HG02970 (cell line): ENCODE measurements around the gene F2RL2.
"Not testable (repeated sequence)": the region's sequence is repeated elsewhere in the genome, so short reads cannot be mapped to it uniquely, and the experiment has no call there.

Source experiments
- ATAC-seq: cut with Tn5 transposase; IDR thresholded peaks from one replicate; pipeline ENCODE4 v1.9.1; 2021; ENCODE audit warnings: mild to moderate bottlenecking, moderate library complexity, moderate number of reproducible peaks; ENCODE audit not compliant: unreplicated experiment, low FRiP score

F2RL2 gene

DNA sequence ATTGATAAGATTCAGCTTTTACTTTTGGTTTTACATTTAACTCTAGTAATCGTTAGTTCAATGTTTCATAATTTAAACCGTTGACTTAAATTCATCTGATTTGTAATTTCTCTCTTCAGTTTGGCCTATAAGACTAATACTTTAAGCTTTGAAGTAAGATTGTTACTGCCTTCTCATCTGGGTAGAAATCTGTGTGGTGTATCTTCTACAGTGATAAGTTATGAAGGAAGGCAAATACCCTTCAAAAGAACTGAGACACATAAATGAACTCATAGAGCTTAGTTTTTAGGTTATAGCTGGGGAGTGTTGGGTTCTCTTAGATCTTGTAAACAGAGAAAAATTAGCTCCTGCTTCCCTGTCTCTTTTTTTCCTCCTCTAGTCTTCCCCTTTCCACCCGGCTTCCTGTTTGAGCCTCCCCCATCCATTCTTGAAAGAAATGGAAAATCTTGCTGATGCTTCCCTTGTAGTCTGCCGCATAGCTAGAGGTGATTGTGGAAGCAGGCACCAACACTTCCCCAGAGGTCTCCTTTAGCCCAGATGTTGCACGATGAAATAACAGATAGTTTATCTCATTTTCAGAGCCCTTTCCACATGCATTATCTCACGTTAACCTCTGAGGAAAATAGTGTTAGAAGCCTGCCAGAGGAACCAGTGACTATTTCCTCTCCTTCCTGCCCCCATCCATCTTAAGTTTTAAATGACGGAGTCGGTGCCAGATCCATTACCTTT is 2.0 kb upstream of the F2RL2 start:
- no peak for ATAC-seq

GRCh38 chr5:76622076-76622475 is 1.1 kb downstream of the F2RL2 start:
- ATAC-seq = no peak

- no peak for ATAC-seq
Observed at GRCh38 chr5:76620166-76620565, 3.0 kb downstream of the F2RL2 start.

- ATAC-seq = no peak
Observed at GRCh38 chr5:76617675-76618074, 5.5 kb downstream of the F2RL2 start.

DNA sequence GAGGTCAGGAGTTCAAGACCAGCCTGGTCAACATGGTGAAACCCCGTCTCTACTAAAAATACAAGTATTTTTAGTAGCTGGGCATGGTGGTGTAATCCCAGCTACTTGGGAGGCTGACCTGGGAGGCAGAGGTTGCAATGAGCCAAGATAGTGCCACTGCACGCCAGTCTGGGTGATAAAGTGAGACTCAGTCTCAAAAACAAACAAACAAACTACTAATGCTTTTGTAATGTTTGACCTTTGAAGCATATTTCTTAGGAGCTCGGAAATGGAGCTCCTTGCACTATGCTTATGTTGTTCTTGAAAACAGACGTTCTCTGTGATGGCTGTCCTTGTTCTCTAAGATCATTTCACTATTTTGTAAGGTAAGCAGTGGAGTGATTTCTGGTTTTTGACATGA is 6.0 kb downstream of the F2RL2 start:
- no peak for ATAC-seq

- ATAC-seq = no peak
Observed at GRCh38 chr5:76616206-76616605, 7.0 kb downstream of the F2RL2 start.

- ATAC-seq = no peak
Observed at GRCh38 chr5:76615759-76616158, 7.4 kb downstream of the F2RL2 start.

DNA sequence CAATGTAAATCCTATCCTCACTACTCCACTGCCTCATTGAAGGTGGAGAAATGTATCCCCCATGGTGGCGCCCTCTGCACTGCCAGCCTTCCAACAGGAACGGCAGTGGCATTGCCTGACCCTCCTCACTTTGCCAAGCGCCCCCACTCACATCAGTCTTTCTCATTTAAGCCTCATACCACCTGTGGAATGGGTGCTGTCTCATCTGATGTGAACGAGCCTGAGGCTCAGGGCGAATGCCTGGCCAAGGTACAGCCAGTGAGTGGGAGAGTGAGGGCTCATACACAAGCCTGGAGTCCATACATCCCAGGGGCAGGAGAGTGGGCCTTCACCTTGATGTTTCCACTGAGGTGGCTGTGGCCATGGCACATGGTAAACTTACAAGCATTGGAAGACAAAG is 10.3 kb downstream of the F2RL2 start:
- ATAC-seq = no peak

DNA sequence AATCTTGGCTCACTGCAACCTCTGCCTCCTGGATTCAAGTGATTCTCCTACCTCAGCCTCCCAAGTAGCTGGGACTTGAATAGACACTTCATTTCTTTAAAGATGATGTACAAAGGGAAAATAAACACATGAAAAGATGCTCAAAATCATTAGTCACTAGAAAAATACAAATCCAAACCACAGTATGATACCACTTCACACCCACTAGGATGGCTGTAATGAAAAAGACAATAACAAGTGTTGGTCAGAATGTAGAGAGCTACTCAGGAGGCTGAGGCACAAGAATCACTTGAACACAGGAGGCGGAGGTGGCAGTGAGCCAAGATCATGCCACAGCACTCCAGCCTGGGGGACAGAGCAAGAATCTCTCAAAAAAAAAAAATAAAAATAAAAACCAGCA is 13.0 kb downstream of the F2RL2 start:
- no peak for ATAC-seq

GRCh38 chr5:76608833-76609232 is 14.4 kb downstream of the F2RL2 start:
- ATAC-seq = no peak

GRCh38 chr5:76607353-76607871 is 15.8 kb downstream of the F2RL2 start:
- ATAC-seq = no peak

GRCh38 chr5:76606701-76607100 is 16.5 kb downstream of the F2RL2 start:
- ATAC-seq = no peak

DNA sequence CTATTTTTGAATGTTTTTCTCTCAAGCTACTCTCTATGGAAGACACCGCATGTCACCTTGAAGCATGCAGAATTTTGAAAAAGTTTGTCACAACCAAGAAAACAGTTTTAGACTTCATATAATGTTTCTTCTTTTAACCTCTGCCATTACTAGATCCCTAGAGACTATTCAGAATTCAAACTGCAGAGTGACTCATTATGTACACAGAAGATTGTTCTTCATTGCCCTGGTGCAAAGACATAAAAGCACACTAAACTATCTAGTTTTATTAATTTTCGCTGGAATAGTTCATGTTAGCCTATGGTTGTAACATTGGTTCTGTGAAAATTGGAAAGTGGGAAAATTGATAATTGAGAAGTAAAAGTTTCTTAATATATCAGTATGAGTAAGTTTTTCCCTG is 18.4 kb downstream of the F2RL2 start:
- no peak for ATAC-seq

GRCh38 chr5:76603991-76604390 is 19.2 kb downstream of the F2RL2 start:
- ATAC-seq = not testable (repeated sequence)

DNA sequence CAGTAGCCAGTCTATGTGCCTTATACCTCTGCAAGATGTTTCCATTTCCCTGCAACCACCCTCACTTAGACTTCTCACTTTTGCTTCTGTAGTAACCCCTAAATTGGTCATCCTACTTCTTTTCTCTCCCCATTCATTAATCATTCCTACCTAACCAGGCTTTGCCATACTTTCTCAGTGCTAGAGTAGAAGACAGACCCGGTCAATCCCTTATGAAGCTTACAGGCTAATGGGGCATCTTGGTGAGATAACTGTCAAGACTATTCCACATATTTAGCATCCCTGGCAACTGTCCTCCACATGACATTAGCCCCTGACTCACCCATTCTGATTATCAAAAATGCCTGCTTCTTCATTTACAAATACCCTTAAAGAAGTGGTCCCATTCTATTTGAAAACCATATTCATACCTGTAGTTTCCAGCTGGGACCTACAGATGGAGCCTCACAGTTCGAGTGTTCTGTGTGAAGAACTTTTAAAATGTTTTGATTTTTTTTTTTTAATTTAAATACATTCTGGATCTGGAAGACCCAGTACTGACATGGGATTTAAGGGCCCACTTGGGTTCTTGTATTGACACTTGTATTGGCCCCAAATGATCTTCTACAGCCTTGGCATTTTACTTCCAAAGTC is 21.0 kb downstream of the F2RL2 start:
- no peak for ATAC-seq

GRCh38 chr5:76601470-76601869 is 21.7 kb downstream of the F2RL2 start:
- no peak for ATAC-seq

DNA sequence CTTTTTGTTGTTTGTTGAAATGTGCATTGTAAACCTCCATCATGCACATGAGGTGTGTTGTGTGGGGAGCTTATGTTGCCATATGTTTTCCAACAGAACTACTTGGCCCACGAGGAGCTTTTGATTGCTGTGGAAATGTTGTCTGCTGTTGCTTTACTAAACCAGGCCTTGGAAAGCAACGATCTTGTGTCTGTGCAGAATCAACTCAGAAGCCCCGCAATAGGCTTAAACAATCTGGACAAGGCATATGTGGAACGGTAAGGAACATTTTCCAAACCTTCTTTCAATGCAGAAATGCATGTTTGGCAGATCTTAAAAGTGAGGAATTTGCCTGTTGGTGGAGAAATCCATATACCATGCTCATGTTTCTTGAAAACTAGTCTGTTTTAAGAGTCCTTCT is 22.5 kb downstream of the F2RL2 start:
- ATAC-seq = no peak

DNA sequence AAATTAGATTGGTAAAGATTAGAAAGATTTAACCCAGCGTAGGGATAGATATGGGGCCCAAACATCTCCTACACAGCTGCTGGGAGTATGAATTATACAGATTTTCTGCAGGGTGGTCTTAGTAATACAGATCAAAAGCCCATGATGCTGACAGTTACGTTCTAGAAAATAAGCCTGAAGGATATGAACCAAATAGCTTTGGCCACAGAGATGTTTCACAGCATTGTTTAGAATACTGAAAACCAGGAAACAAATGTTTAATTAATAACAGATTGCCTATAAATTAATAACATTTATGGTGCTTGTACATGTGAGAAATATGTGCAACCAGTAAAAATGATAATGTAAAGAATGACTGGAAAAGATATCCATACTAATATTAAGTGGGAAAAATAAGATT is 24.7 kb downstream of the F2RL2 start:
- no peak for ATAC-seq

DNA sequence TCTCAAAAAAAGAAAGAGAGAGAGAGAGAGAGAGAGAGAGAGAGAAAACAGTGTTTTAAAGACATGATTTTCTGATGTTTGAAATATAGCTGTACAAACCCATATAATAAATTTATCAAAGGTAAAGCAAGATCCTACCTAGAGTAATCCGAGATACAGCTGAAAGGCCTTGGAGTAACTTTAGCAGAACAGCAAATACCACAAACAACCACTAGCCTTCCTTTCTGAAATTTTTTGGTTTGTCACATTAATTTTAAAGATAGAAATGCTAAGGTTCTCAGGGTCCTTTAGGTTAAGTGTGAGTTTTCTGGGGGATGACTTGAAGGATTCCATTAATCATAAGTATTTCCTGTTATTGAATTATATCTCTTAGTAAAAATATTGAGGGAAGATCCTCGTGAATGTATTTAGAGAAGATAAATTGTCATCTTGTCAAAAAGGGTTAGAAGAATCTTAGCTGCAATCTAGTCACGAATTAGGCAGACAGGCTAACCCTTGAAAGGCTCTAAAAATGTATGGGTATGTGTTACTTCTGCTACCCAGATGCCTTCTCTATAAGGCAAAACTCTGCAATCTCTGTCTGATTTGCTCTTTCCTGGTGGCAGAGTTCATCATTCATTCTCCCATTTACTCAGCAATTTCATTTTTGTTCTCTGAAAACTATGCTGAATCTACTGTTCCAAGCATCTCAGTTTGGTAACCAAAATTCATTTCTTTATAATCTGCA is 27.3 kb downstream of the F2RL2 start:
- ATAC-seq = no peak

GRCh38 chr5:76594107-76594506 is 29.1 kb downstream of the F2RL2 start:
- no peak for ATAC-seq

GRCh38 chr5:76592692-76593091 is 30.5 kb downstream of the F2RL2 start:
- no peak for ATAC-seq
